Lung (tissue), 12 donors: Measurements from ENCODE around the gene PHF21B. TPM values are rescaled to one million over a fixed set of nuclear protein-coding genes. Genes with fewer than 3 reads are reported as not detected.
A peak's percentile ranks its signal among the peaks of the same experiment; 100 is the strongest.

Source experiments
- ATAC-seq: fragments of 200-7000 bp; cut with Tn5 transposase; one replicate; pipeline ENCODE4 v1.9.1; 2020; ENCODE audit warnings: moderate number of reproducible peaks; ENCODE audit not compliant: insufficient read depth, low FRiP score
- DNase-seq, 3 donors: peaks; one replicate each; pipeline ENCODE4 v3.0.0-alpha.2; 2013 to 2017
- H3K27ac ChIP-seq, 2 donors: one replicate each; pipeline ENCODE4 v1.5.1; 2013; ENCODE audit warnings: mild to moderate bottlenecking in 2 of 2, moderate library complexity in 2 of 2, control low read depth in 1 of 2, inconsistent platforms in 1 of 2, low read depth in 1 of 2, low read length in 1 of 2
- H3K27me3 ChIP-seq, 3 donors: one replicate each; pipeline ENCODE4 v1.5.1; 2013; ENCODE audit warnings: low read length in 2 of 3; ENCODE audit not compliant: control insufficient read depth in 3 of 3, insufficient read depth in 3 of 3
- H3K36me3 ChIP-seq, 4 donors: one replicate each; pipeline ENCODE4 v1.5.1; 2013; ENCODE audit warnings: low read length in 4 of 4, mild to moderate bottlenecking in 1 of 4, moderate library complexity in 1 of 4; ENCODE audit not compliant: control insufficient read depth in 4 of 4, insufficient read depth in 4 of 4
- H3K4me1 ChIP-seq, 5 donors: one replicate each; pipeline ENCODE4 v1.5.1; 2013; ENCODE audit warnings: low read length in 5 of 5, mild to moderate bottlenecking in 2 of 5, moderate library complexity in 1 of 5; ENCODE audit not compliant: control insufficient read depth in 5 of 5, insufficient read depth in 5 of 5
- H3K4me3 ChIP-seq: one replicate; pipeline ENCODE4 v1.5.1; 2013; ENCODE audit warnings: mild to moderate bottlenecking, control low read depth, moderate library complexity
- H3K9ac ChIP-seq, 2 donors: one replicate each; pipeline ENCODE4 v1.5.1; 2013; ENCODE audit warnings: low read length in 2 of 2, control low read depth in 1 of 2; ENCODE audit not compliant: insufficient read depth in 1 of 2
- H3K9me3 ChIP-seq, 4 donors: one replicate each; pipeline ENCODE4 v1.5.1; 2013; ENCODE audit warnings: low read length in 3 of 4, mild to moderate bottlenecking in 1 of 4, moderate library complexity in 1 of 4; ENCODE audit not compliant: control insufficient read depth in 4 of 4, insufficient read depth in 3 of 4
- CTCF ChIP-seq: IDR thresholded peaks from 2 replicates; pipeline ENCODE4 v1.5.1; 2012; ENCODE audit warnings: mild to moderate bottlenecking; ENCODE audit errors: control extremely low read depth, extremely low read depth
- WGBS, 2 donors: extraction: QIAGEN DNeasy Blood & Tissue Kit; methylation state at CpG; one replicate each; pipeline ENCODE4 v1.1.7; 2013; 5-methylcytosine and 5-hydroxymethylcytosine counted together
- polyA plus RNA-seq, 2 donors: library from polyadenylated mRNA; stranded (reverse); fragments of 200-250 nt; gene quantifications; one replicate each; pipeline ENCODE4 v1.2.1, GENCODE V29; 2013
- total RNA-seq, 2 donors: library from RNA; depleted of rRNA in 1 of 2; stranded (reverse); fragments of >200 nt in 1 of 2; gene quantifications; one replicate each; pipeline ENCODE4 v1.2.1, GENCODE V29; 2014 to 2021
- donor health status: control.
- donor health status: control.
- donor health status: Bipolar disorder and iron deficiency.
- donor health status: healthy.
- donor health status: DM: yes; HTN: yes; CAD: no.

The PHF21B gene
- total and polyA plus RNA-seq, 4 donors = 0.03 to 0.43 (median 0.26) TPM

GRCh38 chr22:44931077-44931540, 78.7 kb downstream of the PHF21B start:
- no peaks in the 10 kb centered on the region for H3K36me3 ChIP-seq
- ATAC-seq (no peak), DNase-seq (peak; percentile 80 to 85 (median 80))
- no peak for TF ChIP-seq CTCF
- H3K4me1 ChIP-seq = peaks cover 0 to 11% (median 0%) of the 10 kb centered on the region in 5 donors
- H3K9me3 ChIP-seq = no peaks in the 10 kb centered on the region
- H3K9ac ChIP-seq = no peak overlapping the region
- no peak overlapping the region for H3K27ac ChIP-seq
- 51 to 65% methylated on average over 26 of the region's 26 CpGs for WGBS, 2 donors
- no peaks in the 10 kb centered on the region for H3K27me3 ChIP-seq
- H3K4me3 ChIP-seq = no peak overlapping the region

GRCh38 chr22:44930711-44931035, 79.1 kb downstream of the PHF21B start:
- WGBS, 2 donors = 90 to 91% methylated on average over 8 of the region's 8 CpGs
- TF ChIP-seq CTCF = no peak
- no peaks in the 10 kb centered on the region for H3K27me3 ChIP-seq
- peaks cover 0 to 11% (median 0%) of the 10 kb centered on the region in 5 donors for H3K4me1 ChIP-seq
- no peak for ATAC-seq
- no peak for DNase-seq
- H3K9ac ChIP-seq = no peak overlapping the region
- H3K36me3 ChIP-seq = no peaks in the 10 kb centered on the region
- H3K9me3 ChIP-seq = no peaks in the 10 kb centered on the region
- no peak overlapping the region for H3K4me3 ChIP-seq
- no peak overlapping the region for H3K27ac ChIP-seq

GRCh38 chr22:44930016-44930710, 79.6 kb downstream of the PHF21B start:
- Histone ChIP-seq H3K4me1 (peaks cover 0 to 11% (median 0%) of the 10 kb centered on the region in 5 donors), H3K4me3 (no peak overlapping the region), H3K27ac (no peak overlapping the region), H3K36me3 (no peaks in the 10 kb centered on the region), H3K27me3 (no peaks in the 10 kb centered on the region), H3K9me3 (no peaks in the 10 kb centered on the region), H3K9ac (no peak overlapping the region)
- TF ChIP-seq CTCF = no peak
- DNase-seq (no peak), ATAC-seq (no peak)
- WGBS, 2 donors = 84 to 92% methylated on average over 13 of the region's 13 CpGs
